ENCODE results near the gene KLHL29.

DNA sequence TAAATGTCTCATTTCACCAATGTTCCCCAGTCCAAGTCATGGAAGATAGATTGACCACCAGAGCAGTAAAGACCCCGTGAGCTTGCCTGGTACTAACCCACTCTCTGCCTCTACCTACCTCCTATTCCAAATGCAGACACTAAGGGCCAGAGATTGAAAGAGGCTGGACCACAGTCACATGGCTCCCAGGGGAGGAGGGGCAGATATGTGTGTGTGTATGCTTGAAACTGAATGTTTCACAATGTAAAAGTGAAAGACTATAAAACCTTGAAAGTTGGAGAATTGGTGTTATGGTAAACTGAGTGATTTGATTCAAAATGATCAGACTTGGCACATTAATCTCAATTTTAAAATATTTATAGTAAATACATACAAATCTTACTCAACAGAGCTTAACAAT lies 21.7 kb upstream of the KLHL29 start:
- TF ChIP-seq, protein P1, sequence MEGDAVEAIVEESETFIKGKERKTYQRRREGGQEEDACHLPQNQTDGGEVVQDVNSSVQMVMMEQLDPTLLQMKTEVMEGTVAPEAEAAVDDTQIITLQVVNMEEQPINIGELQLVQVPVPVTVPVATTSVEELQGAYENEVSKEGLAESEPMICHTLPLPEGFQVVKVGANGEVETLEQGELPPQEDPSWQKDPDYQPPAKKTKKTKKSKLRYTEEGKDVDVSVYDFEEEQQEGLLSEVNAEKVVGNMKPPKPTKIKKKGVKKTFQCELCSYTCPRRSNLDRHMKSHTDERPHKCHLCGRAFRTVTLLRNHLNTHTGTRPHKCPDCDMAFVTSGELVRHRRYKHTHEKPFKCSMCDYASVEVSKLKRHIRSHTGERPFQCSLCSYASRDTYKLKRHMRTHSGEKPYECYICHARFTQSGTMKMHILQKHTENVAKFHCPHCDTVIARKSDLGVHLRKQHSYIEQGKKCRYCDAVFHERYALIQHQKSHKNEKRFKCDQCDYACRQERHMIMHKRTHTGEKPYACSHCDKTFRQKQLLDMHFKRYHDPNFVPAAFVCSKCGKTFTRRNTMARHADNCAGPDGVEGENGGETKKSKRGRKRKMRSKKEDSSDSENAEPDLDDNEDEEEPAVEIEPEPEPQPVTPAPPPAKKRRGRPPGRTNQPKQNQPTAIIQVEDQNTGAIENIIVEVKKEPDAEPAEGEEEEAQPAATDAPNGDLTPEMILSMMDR (IDR thresholded peaks at IDR 0.05; ENCODE audit: extremely low read depth in 1 of 2, insufficient read depth in 1 of 2, low read depth in 1 of 2, low read length in 2 of 2) = no peak
- TF ChIP-seq EZH2 (IDR thresholded peaks at IDR 0.05; ENCODE audit: borderline replicate concordance, low read depth, low read length, severe bottlenecking) = no peak

All from endothelial cell of umbilical vein (primary cell).